Activated CD8-positive, alpha-beta T cell treated with anti-CD3 and anti-CD28 coated beads for 36 hours (primary cell): Measurements from ENCODE around the gene NKAIN2. TPM values are rescaled to one million over a fixed set of nuclear protein-coding genes. Genes with fewer than 3 reads are reported as not detected.

Experiments
- ATAC-seq: fragments of 200-7000 bp; cut with Tn5 transposase; one replicate; pipeline ENCODE4 v1.10.0; 2021; ENCODE audit warnings: mild to moderate bottlenecking, moderate library complexity
- CTCF ChIA-PET: fragments of 350-600 bp; sonication (Branson Sonifier 250); formaldehyde crosslinking; loops from one replicate; lab custom pipeline; 2021; ENCODE audit warnings: antibody characterized with exemption; lab: Charles Lee
- POLR2A ChIA-PET: fragments of 350-600 bp; sonication (Branson Sonifier 250); formaldehyde crosslinking; loops from one replicate; lab custom pipeline; 2021; ENCODE audit warnings: antibody characterized with exemption; lab: Charles Lee
- DNase-seq: peaks from one replicate; pipeline ENCODE4 v3.0.0-alpha.2; 2020
- H3K27ac Mint-ChIP-seq: one replicate; pipeline ENCODE4 v1.8.0; 2021; ENCODE audit warnings: mild to moderate bottlenecking, mixed read lengths
- H3K27me3 Mint-ChIP-seq: one replicate; pipeline ENCODE4 v1.8.0; 2021; ENCODE audit warnings: mixed read lengths
- H3K36me3 Mint-ChIP-seq: one replicate; pipeline ENCODE4 v1.8.0; 2021; ENCODE audit warnings: low read depth, mixed read lengths
- H3K4me1 Mint-ChIP-seq: one replicate; pipeline ENCODE4 v1.8.0; 2021; ENCODE audit warnings: low read depth, mixed read lengths
- H3K4me3 Mint-ChIP-seq: one replicate; pipeline ENCODE4 v1.8.0; 2021; ENCODE audit warnings: mild to moderate bottlenecking, moderate library complexity, mixed read lengths
- H3K9me3 Mint-ChIP-seq: one replicate; pipeline ENCODE4 v1.8.0; 2021; ENCODE audit warnings: mixed read lengths
- CTCF ChIP-seq: fragments of 200-600 bp; IDR thresholded peaks from one replicate; pipeline ENCODE4 v1.8.0; 2022; ENCODE audit warnings: antibody characterized with exemption, mild to moderate bottlenecking
- intact Hi-C: fragments of 100-400 bp; cut with micrococcal nuclease; formaldehyde crosslinking; loops from one replicate; pipeline ENCODE4 v1.10.0; 2022
- total RNA-seq, 2 experiments: library from RNA; stranded (reverse); gene quantifications; one replicate each; pipeline ENCODE4 v1.2.3, GENCODE V29; 2021

Gene NKAIN2
- total RNA-seq, 2 experiments from 2014 or later = not detected

GRCh38 chr6:124482071-124482491 lies 678.4 kb downstream of the NKAIN2 start:
- Mint-ChIP-seq H3K4me3 (no peak overlapping the region), H3K27me3 (no peaks in the 10 kb centered on the region), H3K27ac (no peak overlapping the region), H3K4me1 (no peaks in the 10 kb centered on the region), H3K9me3 (no peaks in the 10 kb centered on the region), H3K36me3 (no peaks in the 10 kb centered on the region)
- intact Hi-C loops = no loop called here
- ATAC-seq = no peak
- DNase-seq = no peak
- POLR2A ChIA-PET = no interaction called here
- no peak for TF ChIP-seq CTCF
- CTCF ChIA-PET = no interaction called here

GRCh38 chr6:124487623-124488431 lies 684.2 kb downstream of the NKAIN2 start:
- DNase-seq (no peak), ATAC-seq (no peak)
- Mint-ChIP-seq H3K9me3 (peaks cover 5% of the 10 kb centered on the region), H3K4me1 (no peaks in the 10 kb centered on the region), H3K27ac (no peak overlapping the region), H3K4me3 (no peak overlapping the region), H3K36me3 (no peaks in the 10 kb centered on the region), H3K27me3 (no peaks in the 10 kb centered on the region)
- no peak for TF ChIP-seq CTCF
- intact Hi-C loops = no loop called here
- POLR2A ChIA-PET = no interaction called here
- CTCF ChIA-PET = no interaction called here

- POLR2A ChIA-PET = no interaction called here
- Mint-ChIP-seq H3K36me3 (no peaks in the 10 kb centered on the region), H3K9me3 (peaks cover 5% of the 10 kb centered on the region), H3K27me3 (no peaks in the 10 kb centered on the region), H3K4me1 (no peaks in the 10 kb centered on the region), H3K4me3 (no peak overlapping the region), H3K27ac (no peak overlapping the region)
- CTCF ChIA-PET = no interaction called here
- ATAC-seq (no peak), DNase-seq (no peak)
- intact Hi-C loops = no loop called here
- no peak for TF ChIP-seq CTCF
Measured at GRCh38 chr6:124490122-124490521, 686.5 kb downstream of the NKAIN2 start.

- POLR2A ChIA-PET = no interaction called here
Measured at GRCh38 chr6:124493259-124493658, 689.6 kb downstream of the NKAIN2 start.

More at GRCh38 chr6:124493259-124493658, 689.6 kb downstream of the NKAIN2 start:
- no peak for ATAC-seq
- CTCF ChIA-PET = no interaction called here
- H3K27ac Mint-ChIP-seq = no peak overlapping the region
- peaks cover 5% of the 10 kb centered on the region for H3K9me3 Mint-ChIP-seq
- no peak for TF ChIP-seq CTCF
- intact Hi-C loops = no loop called here
- H3K36me3 Mint-ChIP-seq = no peaks in the 10 kb centered on the region
- no peaks in the 10 kb centered on the region for H3K4me1 Mint-ChIP-seq
- DNase-seq = no peak
- H3K4me3 Mint-ChIP-seq = no peak overlapping the region
- H3K27me3 Mint-ChIP-seq = no peaks in the 10 kb centered on the region
